Stomach (tissue), 9 donors: ENCODE data around the gene HEXB. TPM values are rescaled to one million over a fixed set of nuclear protein-coding genes. Genes with fewer than 3 reads are reported as not detected.

ENCODE experiments used
- DNase-seq, 2 donors: peaks; one replicate each; pipeline versions ENCODE4 v3.0.0 to v3.0.0-alpha.2; 2013 to 2019
- H3K27ac ChIP-seq, 5 donors: fragments of 200-600 bp in 4 of 5; sonication (generic) in 4 of 5; one replicate each; pipeline ENCODE4 v1.5.1; 2013 to 2019; ENCODE audit warnings: mild to moderate bottlenecking in 1 of 5, moderate library complexity in 1 of 5
- H3K27me3 ChIP-seq, 3 donors: fragments of 200-600 bp; sonication (generic); one replicate each; pipeline ENCODE4 v1.5.1; 2017 to 2019; ENCODE audit warnings: mixed run types in 1 of 3
- H3K36me3 ChIP-seq, 4 donors: fragments of 200-600 bp; sonication (generic); 1 replicate in 3 of 4; 2 replicates in 1 of 4; pipeline ENCODE4 v1.5.1; 2016 to 2019
- H3K4me1 ChIP-seq, 4 donors: fragments of 200-600 bp; sonication (generic); one replicate each; pipeline ENCODE4 v1.5.1; 2016 to 2019
- H3K4me3 ChIP-seq, 4 donors: fragments of 200-600 bp; sonication (generic) in 3 of 4; one replicate each; pipeline ENCODE4 v1.5.1; 2016 to 2019; ENCODE audit warnings: mild to moderate bottlenecking in 1 of 4
- H3K9me3 ChIP-seq, 4 donors: fragments of 200-600 bp; sonication (generic); one replicate each; pipeline ENCODE4 v1.5.1; 2016 to 2019
- CTCF ChIP-seq, 7 experiments: fragments of 450-650 bp in 4 of 7; fragments of 200-600 bp in 3 of 7; sonication (generic) in 3 of 7; IDR thresholded peaks; one replicate each; pipeline ENCODE4 v1.5.1; 2016 to 2019; ENCODE audit warnings: antibody characterized with exemption in 7 of 7, control low read depth in 2 of 7, mild to moderate bottlenecking in 1 of 7
- EP300 ChIP-seq: sonication (generic); formaldehyde crosslinking; IDR thresholded peaks from one replicate; pipeline ENCODE4 v1.6.1; 2017; ENCODE audit warnings: antibody characterized with exemption
- POLR2A ChIP-seq, 4 donors: fragments of 450-650 bp; IDR thresholded peaks; one replicate each; pipeline ENCODE4 v1.6.1; 2016; ENCODE audit warnings: antibody characterized with exemption in 4 of 4, control low read depth in 2 of 4, mild to moderate bottlenecking in 1 of 4, moderate library complexity in 1 of 4
- POLR2AphosphoS5 ChIP-seq, 3 donors: sonication (generic); formaldehyde crosslinking; IDR thresholded peaks; one replicate each; pipeline ENCODE4 v1.6.1; 2016; ENCODE audit warnings: antibody characterized with exemption in 3 of 3
- WGBS, 5 donors: extraction: QIAGEN DNeasy Blood & Tissue Kit in 3 of 5; methylation state at CpG; one replicate each; pipeline versions ENCODE4 v1.1.5 to v1.1.7; 2013 to 2018; 5-methylcytosine and 5-hydroxymethylcytosine counted together
- intact Hi-C: fragments of 100-400 bp; cut with DNase I; formaldehyde crosslinking; loops from one replicate; pipeline ENCODE4 v1.15.1; 2023; ENCODE audit warnings: low total_unique reads
- polyA plus RNA-seq, 3 donors: library from polyadenylated mRNA; stranded (reverse); fragments of 200-250 nt; gene quantifications; one replicate each; pipeline ENCODE4 v1.2.3, GENCODE V29; 2013
- total RNA-seq, 5 donors: library from RNA; depleted of rRNA; stranded (reverse); fragments of >200 nt; gene quantifications; one replicate each; pipeline versions ENCODE4 v1.1.0 to v1.2.3, GENCODE V29; 2014 to 2016
- donor health status: healthy with polysubstance abuse.
- donor health status: Bipolar disorder and iron deficiency.
- donor health status: healthy.

Gene HEXB
- total and polyA plus RNA-seq, 8 donors, result 25.7 to 664 (median 78.1) TPM

- TF ChIP-seq EP300 (no peak), CTCF (IDR thresholded peaks at IDR 0.05) (no peak), POLR2A (IDR thresholded peaks at IDR 0.05) (no peak), POLR2AphosphoS5 (IDR thresholded peaks at IDR 0.05) (no peak)
- intact Hi-C loops, result no loop called here
- H3K4me1 ChIP-seq, result peaks cover 0 to 6% (median 0%) of the 10 kb centered on the region in 4 donors
- no peaks in the 10 kb centered on the region for H3K36me3 ChIP-seq
- no peaks in the 10 kb centered on the region for H3K9me3 ChIP-seq
- H3K27ac ChIP-seq, result no peak overlapping the region
- DNase-seq, result no peak
- H3K4me3 ChIP-seq, result no peak overlapping the region
- H3K27me3 ChIP-seq, result no peaks in the 10 kb centered on the region
Observed at GRCh38 chr5:74655716-74656115, 29.3 kb upstream of the HEXB start.

- 65 to 87% (median 74%) methylated on average over 2 of the region's 2 CpGs for WGBS, 5 donors
- no peak for DNase-seq
- TF ChIP-seq EP300 (no peak), POLR2A (IDR thresholded peaks at IDR 0.05) (no peak), POLR2AphosphoS5 (IDR thresholded peaks at IDR 0.05) (no peak), CTCF (IDR thresholded peaks at IDR 0.05) (no peak)
- no peak overlapping the region for H3K27ac ChIP-seq
- no peaks in the 10 kb centered on the region for H3K9me3 ChIP-seq
- intact Hi-C loops, result no loop called here
- H3K36me3 ChIP-seq, result no peaks in the 10 kb centered on the region
- no peak overlapping the region for H3K4me3 ChIP-seq
- no peaks in the 10 kb centered on the region for H3K27me3 ChIP-seq
- H3K4me1 ChIP-seq, result no peaks in the 10 kb centered on the region
Observed at GRCh38 chr5:74657165-74657564, 27.9 kb upstream of the HEXB start.

GRCh38 chr5:74659172-74659571 is 25.9 kb upstream of the HEXB start:
- intact Hi-C loops, result no loop called here

DNA sequence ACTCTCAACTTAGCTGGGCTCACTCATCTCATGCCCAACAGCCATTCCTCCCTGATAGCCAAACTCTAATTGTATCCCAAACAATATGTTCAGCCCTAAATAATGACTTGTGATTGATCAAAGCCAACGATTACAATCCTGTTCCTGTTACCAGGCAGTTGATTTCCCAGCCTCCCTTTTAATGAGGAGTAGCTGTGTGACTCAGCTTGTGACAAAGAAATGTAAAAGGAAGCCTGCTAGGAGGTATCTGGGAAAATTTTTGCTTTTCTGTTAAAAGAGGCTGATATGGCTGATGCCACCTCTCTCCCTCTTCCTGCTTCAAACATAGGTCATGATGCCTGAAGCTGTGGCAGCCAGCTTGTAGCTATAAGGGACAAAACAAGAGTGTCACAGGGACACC is 24.9 kb upstream of the HEXB start:
- WGBS, 5 donors, result 64 to 84% (median 72%) methylated on average over 1 of the region's 1 CpG
- H3K27me3 ChIP-seq, result no peaks in the 10 kb centered on the region
- H3K36me3 ChIP-seq, result no peaks in the 10 kb centered on the region
- intact Hi-C loops, result no loop called here
- no peak for TF ChIP-seq POLR2A (IDR thresholded peaks at IDR 0.05)
- no peak for TF ChIP-seq POLR2AphosphoS5 (IDR thresholded peaks at IDR 0.05)
- TF ChIP-seq CTCF (IDR thresholded peaks at IDR 0.05), result no peak
- no peak for TF ChIP-seq EP300
- no peak overlapping the region for H3K4me3 ChIP-seq
- H3K4me1 ChIP-seq, result no peaks in the 10 kb centered on the region
- H3K27ac ChIP-seq, result no peak overlapping the region
- no peaks in the 10 kb centered on the region for H3K9me3 ChIP-seq
- DNase-seq, result no peak

More at GRCh38 chr5:74659172-74659571, 25.9 kb upstream of the HEXB start:
- no peak for TF ChIP-seq POLR2AphosphoS5 (IDR thresholded peaks at IDR 0.05)
- no peak for TF ChIP-seq CTCF (IDR thresholded peaks at IDR 0.05)
- TF ChIP-seq EP300, result no peak
- no peak for TF ChIP-seq POLR2A (IDR thresholded peaks at IDR 0.05)
- Histone ChIP-seq H3K36me3 (no peaks in the 10 kb centered on the region), H3K9me3 (no peaks in the 10 kb centered on the region), H3K27ac (no peak overlapping the region), H3K4me1 (no peaks in the 10 kb centered on the region), H3K4me3 (no peak overlapping the region), H3K27me3 (no peaks in the 10 kb centered on the region)
- no peak for DNase-seq
- WGBS, 5 donors, result 78 to 95% (median 91%) methylated on average over 3 of the region's 3 CpGs
